SK-N-SH (cell line): ENCODE measurements around the gene ZNF697. TPM values are rescaled to one million over a fixed set of nuclear protein-coding genes. Genes with fewer than 3 reads are reported as not detected.

Experiments
- CTCF ChIA-PET: fragments of 300-600, 350-600 bp; formaldehyde crosslinking; extraction: SDS; loops from one replicate; lab custom pipeline; 2021; lab: Yijun Ruan, JAX
- POLR2A ChIA-PET: fragments of 350-600 bp; sonication (Branson Sonifier 250); formaldehyde crosslinking; extraction: SDS; loops from one replicate; lab custom pipeline; 2020; ENCODE audit warnings: antibody characterized with exemption, inconsistent platforms; lab: Yijun Ruan, JAX
- DNase-seq: peaks from one replicate; pipeline ENCODE4 v3.0.0; 2012
- H2AFZ ChIP-seq: fragments of 200-600 bp; sonication (generic); 2 replicates; pipeline ENCODE4 v1.8.1; 2016; ENCODE audit warnings: antibody characterized with exemption, mild to moderate bottlenecking, low read depth
- H3F3A ChIP-seq: fragments of 200-600 bp; sonication (generic); replicated peaks from 2 replicates; pipeline ENCODE3; 2016; ENCODE audit warnings: antibody characterized with exemption, mild to moderate bottlenecking; ENCODE audit not compliant: insufficient read depth
- H3K27ac ChIP-seq, 2 experiments: fragments of 200-500 bp in 1 of 2; fragments of 200-600 bp in 1 of 2; sonication (Bioruptor generic) in 1 of 2; sonication (generic), shearing (Covaris generic) in 1 of 2; 2 replicates each; pipeline versions ENCODE4 v1.5.1 to v1.6.1; 2014 to 2016; ENCODE audit warnings: low read depth in 2 of 2, inconsistent platforms in 1 of 2, low read length in 1 of 2, mild to moderate bottlenecking in 1 of 2, mixed read lengths in 1 of 2
- H3K27me3 ChIP-seq: fragments of 200-600 bp; sonication (generic), shearing (Covaris generic); 2 replicates; pipeline ENCODE4 v1.6.1; 2016; ENCODE audit warnings: mixed run types; ENCODE audit not compliant: insufficient read depth
- H3K36me3 ChIP-seq, 2 experiments: fragments of 200-500 bp in 1 of 2; fragments of 200-600 bp in 1 of 2; sonication (Bioruptor generic) in 1 of 2; sonication (generic) in 1 of 2; replicated peaks in 1 of 2; 2 replicates each; pipeline versions ENCODE3 to v1.5.1; 2014 to 2016; ENCODE audit warnings: low read length in 1 of 2, mild to moderate bottlenecking in 1 of 2; ENCODE audit not compliant: insufficient read depth in 2 of 2, control insufficient read depth in 1 of 2
- H3K4me1 ChIP-seq, 2 experiments: fragments of 200-500 bp in 1 of 2; fragments of 200-600 bp in 1 of 2; sonication (Bioruptor generic) in 1 of 2; sonication (generic), shearing (Covaris generic) in 1 of 2; 2 replicates each; pipeline versions ENCODE4 v1.5.1 to v1.6.1; 2014 to 2016; ENCODE audit warnings: low read depth in 1 of 2, low read length in 1 of 2, mixed run types in 1 of 2; ENCODE audit not compliant: insufficient read depth in 2 of 2, control insufficient read depth in 1 of 2
- H3K4me2 ChIP-seq: fragments of 200-600 bp; sonication (generic), shearing (Covaris generic); 2 replicates; pipeline ENCODE4 v1.6.1; 2017; ENCODE audit warnings: mixed run types
- H3K4me3 ChIP-seq, 2 experiments: fragments of 200-500 bp in 1 of 2; fragments of 200-600 bp in 1 of 2; sonication (Bioruptor generic) in 1 of 2; sonication (generic), shearing (Covaris generic) in 1 of 2; 2 replicates each; pipeline versions ENCODE4 v1.5.1 to v1.8.1; 2014 to 2016; ENCODE audit warnings: low read depth in 2 of 2, inconsistent platforms in 1 of 2, low read length in 1 of 2, mild to moderate bottlenecking in 1 of 2, mixed read lengths in 1 of 2, moderate library complexity in 1 of 2
- H3K79me2 ChIP-seq: fragments of 200-600 bp; sonication (generic); 2 replicates; pipeline ENCODE4 v1.8.1; 2017; ENCODE audit warnings: mild to moderate bottlenecking; ENCODE audit not compliant: insufficient read depth
- H3K9ac ChIP-seq: fragments of 200-600 bp; sonication (generic); 2 replicates; pipeline ENCODE4 v1.6.1; 2017; ENCODE audit warnings: mixed run types
- H3K9me2 ChIP-seq: fragments of 200-600 bp; sonication (generic); 2 replicates; pipeline ENCODE4 v1.6.1; 2017; ENCODE audit warnings: mixed run types
- H3K9me3 ChIP-seq: fragments of 200-600 bp; sonication (generic); 2 replicates; pipeline ENCODE4 v1.6.1; 2017; ENCODE audit warnings: mixed run types, mild to moderate bottlenecking, moderate library complexity
- H4K20me1 ChIP-seq: fragments of 200-600 bp; sonication (generic); 2 replicates; pipeline ENCODE4 v1.6.1; 2017; ENCODE audit warnings: mild to moderate bottlenecking, mixed run types; ENCODE audit not compliant: insufficient read depth
- CTCF ChIP-seq: fragments of 200-600 bp; sonication (generic); IDR thresholded peaks from 2 replicates; pipeline ENCODE4 v1.6.1; 2017; ENCODE audit warnings: antibody characterized with exemption, mild to moderate bottlenecking, moderate library complexity
- EP300 ChIP-seq, 2 experiments: IDR thresholded peaks; 2 replicates each; pipeline versions ENCODE4 v1.4.0 to v1.6.1; 2012; ENCODE audit warnings: borderline replicate concordance in 1 of 2, low read depth in 1 of 2, low read length in 1 of 2
- FOSL2 ChIP-seq: IDR thresholded peaks from 2 replicates; pipeline ENCODE4 v1.4.0; 2012; ENCODE audit warnings: low read depth, mild to moderate bottlenecking, moderate library complexity, borderline replicate concordance
- FOXM1 ChIP-seq: IDR thresholded peaks from 2 replicates; pipeline ENCODE4 v1.4.0; 2012; ENCODE audit warnings: low read depth, mild to moderate bottlenecking
- GABPA ChIP-seq: IDR thresholded peaks from 2 replicates; pipeline ENCODE4 v1.4.0; 2012; ENCODE audit warnings: low read depth, mild to moderate bottlenecking
- GATA2 ChIP-seq: sonication (generic); formaldehyde crosslinking; IDR thresholded peaks from 2 replicates; pipeline ENCODE4 v1.5.0; 2020; ENCODE audit warnings: mild to moderate bottlenecking, missing genetic modification reagents
- IRF3 ChIP-seq: fragments of 150-350 bp; IDR thresholded peaks from 2 replicates; pipeline ENCODE4 v1.6.1; 2016; ENCODE audit warnings: mild to moderate bottlenecking, low read depth, low read length
- MXI1 ChIP-seq: IDR thresholded peaks from 2 replicates; pipeline ENCODE4 v1.6.1; 2012; ENCODE audit warnings: mild to moderate bottlenecking, low read depth, low read length, improper control_type of control experiment
- NFIC ChIP-seq: IDR thresholded peaks from 2 replicates; pipeline ENCODE4 v1.4.0; 2012; ENCODE audit warnings: borderline replicate concordance
- NRF1 ChIP-seq: IDR thresholded peaks from 2 replicates; pipeline ENCODE4 v1.6.1; 2012; ENCODE audit warnings: low read depth, mild to moderate bottlenecking, low read length
- PBX3 ChIP-seq: IDR thresholded peaks from 2 replicates; pipeline ENCODE4; 2012
- POLR2AphosphoS5 ChIP-seq: IDR thresholded peaks from 2 replicates; pipeline ENCODE4 v1.6.1; 2012; ENCODE audit warnings: low read depth, low read length
- RAD21 ChIP-seq: IDR thresholded peaks from 2 replicates; pipeline ENCODE4 v1.6.1; 2012; ENCODE audit warnings: mild to moderate bottlenecking, low read length
- RCOR1 ChIP-seq: fragments of 150-350 bp; IDR thresholded peaks from 2 replicates; pipeline ENCODE4 v1.6.1; 2017; ENCODE audit warnings: antibody characterized with exemption, low read length
- SMC3 ChIP-seq: IDR thresholded peaks from 2 replicates; pipeline ENCODE4 v1.6.1; 2012; ENCODE audit warnings: low read depth, low read length, improper control_type of control experiment
- TCF12 ChIP-seq: IDR thresholded peaks from 2 replicates; pipeline ENCODE4 v1.4.0; 2012
- TEAD4 ChIP-seq: IDR thresholded peaks from 2 replicates; pipeline ENCODE4 v1.4.0; 2012; ENCODE audit warnings: mild to moderate bottlenecking, borderline replicate concordance; ENCODE audit not compliant: insufficient read depth
- USF2 ChIP-seq: fragments of 150-350 bp; IDR thresholded peaks from 2 replicates; pipeline ENCODE4 v1.6.1; 2017; ENCODE audit warnings: antibody characterized with exemption, low read length, low read depth, borderline replicate concordance
- ZBTB33 ChIP-seq: IDR thresholded peaks from 2 replicates; pipeline ENCODE4 v1.4.0; 2012; ENCODE audit warnings: low read depth, borderline replicate concordance
- WGBS: methylation state at CpG from one replicate; pipeline ENCODE4 v1.1.6; 2017; ENCODE audit warnings: low lambda C conversion rate; 5-methylcytosine and 5-hydroxymethylcytosine counted together
- polyA plus RNA-seq, 3 experiments: library from polyadenylated mRNA; depleted of rRNA; stranded (reverse); fragments of >200 nt; gene quantifications; 2 replicates each; pipeline ENCODE4 v1.2.3, GENCODE V29; 2012

ZNF697 gene
- polyA plus RNA-seq, 1 of the 3 experiments (the other 2 are of a cell fraction) = 3.4 TPM

- H3K9ac ChIP-seq = no peak overlapping the region
- TF ChIP-seq CTCF (no peak), POLR2AphosphoS5 (no peak), PBX3 (no peak)
- no peak overlapping the region for H2AFZ ChIP-seq
- no peak overlapping the region for H3K4me2 ChIP-seq
- H3K9me2 ChIP-seq = no peaks in the 10 kb centered on the region
- ChIA-PET CTCF (interaction anchor here (1.1 kb wide), 1 partner anchor 23 kb away, joined by 3 read pairs; no protein-coding TSS in a partner anchor), POLR2A (no interaction called here)
- H3K27ac ChIP-seq = no peak overlapping the region
- no peak for DNase-seq
- H3F3A ChIP-seq = no peaks in the 10 kb centered on the region
- no peaks in the 10 kb centered on the region for H3K9me3 ChIP-seq
- no peaks in the 10 kb centered on the region for H4K20me1 ChIP-seq
- no peaks in the 10 kb centered on the region for H3K4me1 ChIP-seq
- no peaks in the 10 kb centered on the region for H3K79me2 ChIP-seq
- H3K27me3 ChIP-seq = no peaks in the 10 kb centered on the region
- H3K4me3 ChIP-seq = no peak overlapping the region
- WGBS = 20% methylated on average over 5 of the region's 5 CpGs
- no peaks in the 10 kb centered on the region for H3K36me3 ChIP-seq
These were observed 59.4 kb downstream of the ZNF697 start for GRCh38 chr1:119588621-119589020.

GRCh38 chr1:119587341-119587740 is 60.7 kb downstream of the ZNF697 start:
- H2AFZ ChIP-seq = no peak overlapping the region
- H3K79me2 ChIP-seq = no peaks in the 10 kb centered on the region
- no peaks in the 10 kb centered on the region for H3K36me3 ChIP-seq
- H3K4me1 ChIP-seq = no peaks in the 10 kb centered on the region
- 50% methylated on average over 3 of the region's 3 CpGs for WGBS
- no peak overlapping the region for H3K27ac ChIP-seq
- DNase-seq = no peak
- H4K20me1 ChIP-seq = no peaks in the 10 kb centered on the region
- CTCF ChIA-PET = interaction anchor here (1.1 to 1.4 kb wide), 3 partner anchors 13 to 88 kb away, joined by 3 to 4 read pairs (median 3); no protein-coding TSS in a partner anchor
- H3K4me2 ChIP-seq = no peak overlapping the region
- H3K9me2 ChIP-seq = no peaks in the 10 kb centered on the region
- no peaks in the 10 kb centered on the region for H3K9me3 ChIP-seq
- POLR2A ChIA-PET = no interaction called here
- no peak overlapping the region for H3K9ac ChIP-seq
- no peaks in the 10 kb centered on the region for H3K27me3 ChIP-seq
- H3K4me3 ChIP-seq = no peak overlapping the region
- no peaks in the 10 kb centered on the region for H3F3A ChIP-seq
- no peak for TF ChIP-seq POLR2AphosphoS5
- TF ChIP-seq NRF1 = no peak
- TF ChIP-seq NFIC = no peak
- TF ChIP-seq ZBTB33 = no peak
- TF ChIP-seq RAD21 = no peak
- no peak for TF ChIP-seq FOSL2
- no peak for TF ChIP-seq GABPA
- no peak for TF ChIP-seq USF2
- no peak for TF ChIP-seq TCF12
- no peak for TF ChIP-seq IRF3
- TF ChIP-seq EP300 (IDR thresholded peaks at IDR 0.05; ENCODE audit: borderline replicate concordance in 1 of 2, low read depth in 1 of 2, low read length in 1 of 2) = no peak
- TF ChIP-seq FOXM1 = no peak
- no peak for TF ChIP-seq MXI1
- no peak for TF ChIP-seq PBX3
- no peak for TF ChIP-seq TEAD4
- TF ChIP-seq GATA2 (CRISPR knock-in tag) = no peak
- no peak for TF ChIP-seq RCOR1
- TF ChIP-seq SMC3 = no peak
